Measurements from ENCODE around the gene TMEM175. TPM values are rescaled to one million over a fixed set of nuclear protein-coding genes. Genes with fewer than 3 reads are reported as not detected.

The TMEM175 gene
- total RNA-seq, 2 experiments from 2014 or later: 51.3 to 57.7 TPM

DNA sequence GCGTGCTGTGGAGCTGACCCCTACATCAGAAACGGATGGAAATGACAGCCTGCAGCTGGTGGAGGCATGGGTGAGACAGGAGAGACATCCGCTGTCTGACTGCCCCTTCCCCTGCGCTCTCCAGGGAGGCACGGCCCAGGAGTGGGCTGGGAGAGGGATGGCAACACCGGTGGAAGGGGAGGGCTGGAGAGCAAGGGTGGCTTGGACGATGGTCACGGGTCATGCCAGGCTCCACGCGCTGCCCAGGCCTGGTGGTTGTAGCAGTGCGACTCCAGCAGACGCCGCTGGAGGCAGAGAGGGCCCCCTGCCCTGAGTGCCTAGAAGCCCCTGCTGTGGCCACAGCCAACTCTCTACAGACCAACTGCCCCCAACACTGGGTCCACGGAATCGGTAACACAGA, 48.0 kb upstream of the TMEM175 start:
- Histone ChIP-seq H3K27ac (ENCODE audit: low read depth in 1 of 2, low read length in 2 of 2) (no peak overlapping the region), H3K27me3 (ENCODE audit: control insufficient read depth in 1 of 2, insufficient read depth in 2 of 2, low read length in 2 of 2) (no peaks in the 10 kb centered on the region), H3K9me3 (ENCODE audit: control insufficient read depth in 1 of 2, insufficient read depth in 1 of 2, low read length in 2 of 2) (peaks cover 0 to 20% of the 10 kb centered on the region in 2 experiments), H3K4me1 (ENCODE audit: insufficient read depth, low read length) (peaks cover 10% of the 10 kb centered on the region), H3K36me3 (ENCODE audit: insufficient read depth, low read length) (peaks cover 57% of the 10 kb centered on the region), H3K4me3 (ENCODE audit: low read length) (no peak overlapping the region)
- H3K4me3 Mint-ChIP-seq: no peak overlapping the region
- H3K9me3 Mint-ChIP-seq: no peaks in the 10 kb centered on the region
- peaks cover 48% of the 10 kb centered on the region for H3K36me3 Mint-ChIP-seq (ENCODE audit: low read depth)
- no peak for ATAC-seq (ENCODE audit: poor library complexity)
- H3K4me1 Mint-ChIP-seq (ENCODE audit: low read depth): peaks cover 13% of the 10 kb centered on the region
- DNase-seq: no peak
- TF ChIP-seq, protein P1, sequence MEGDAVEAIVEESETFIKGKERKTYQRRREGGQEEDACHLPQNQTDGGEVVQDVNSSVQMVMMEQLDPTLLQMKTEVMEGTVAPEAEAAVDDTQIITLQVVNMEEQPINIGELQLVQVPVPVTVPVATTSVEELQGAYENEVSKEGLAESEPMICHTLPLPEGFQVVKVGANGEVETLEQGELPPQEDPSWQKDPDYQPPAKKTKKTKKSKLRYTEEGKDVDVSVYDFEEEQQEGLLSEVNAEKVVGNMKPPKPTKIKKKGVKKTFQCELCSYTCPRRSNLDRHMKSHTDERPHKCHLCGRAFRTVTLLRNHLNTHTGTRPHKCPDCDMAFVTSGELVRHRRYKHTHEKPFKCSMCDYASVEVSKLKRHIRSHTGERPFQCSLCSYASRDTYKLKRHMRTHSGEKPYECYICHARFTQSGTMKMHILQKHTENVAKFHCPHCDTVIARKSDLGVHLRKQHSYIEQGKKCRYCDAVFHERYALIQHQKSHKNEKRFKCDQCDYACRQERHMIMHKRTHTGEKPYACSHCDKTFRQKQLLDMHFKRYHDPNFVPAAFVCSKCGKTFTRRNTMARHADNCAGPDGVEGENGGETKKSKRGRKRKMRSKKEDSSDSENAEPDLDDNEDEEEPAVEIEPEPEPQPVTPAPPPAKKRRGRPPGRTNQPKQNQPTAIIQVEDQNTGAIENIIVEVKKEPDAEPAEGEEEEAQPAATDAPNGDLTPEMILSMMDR (IDR thresholded peaks at IDR 0.05): no peak
- H3K27me3 Mint-ChIP-seq: no peaks in the 10 kb centered on the region
- H3K27ac Mint-ChIP-seq: no peak overlapping the region
- CTCF ChIA-PET: no interaction called here
- intact Hi-C loops (cut with DNase I, micrococcal nuclease): no loop called here
- POLR2A ChIA-PET: no interaction called here

DNA sequence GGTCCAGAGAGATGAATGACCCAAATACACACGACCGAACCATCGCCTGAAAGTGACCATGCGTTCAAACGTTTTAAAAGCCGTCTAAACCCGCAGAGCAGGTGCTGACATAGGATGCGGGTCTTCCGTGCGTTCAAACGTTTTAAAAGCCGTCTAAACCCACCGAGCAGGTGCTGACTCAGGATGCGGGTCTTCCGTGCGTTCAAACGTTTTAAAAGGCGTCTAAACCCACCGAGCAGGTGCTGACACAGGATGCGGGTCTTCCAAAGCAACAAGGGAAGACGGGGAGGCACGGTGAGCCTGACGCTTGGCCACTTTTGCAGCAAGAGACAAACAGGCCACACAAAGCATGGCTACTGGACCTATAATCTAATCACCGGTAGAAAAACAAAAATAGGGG, 47.4 kb upstream of the TMEM175 start:
- H3K27ac ChIP-seq (ENCODE audit: low read depth in 1 of 2, low read length in 2 of 2): no peak overlapping the region
- Mint-ChIP-seq H3K36me3 (ENCODE audit: low read depth) (peaks cover 44% of the 10 kb centered on the region), H3K4me3 (no peak overlapping the region), H3K9me3 (no peaks in the 10 kb centered on the region), H3K27me3 (no peaks in the 10 kb centered on the region), H3K27ac (no peak overlapping the region), H3K4me1 (ENCODE audit: low read depth) (peaks cover 7% of the 10 kb centered on the region)
- POLR2A ChIA-PET: no interaction called here
- H3K4me3 ChIP-seq (ENCODE audit: low read length): no peak overlapping the region
- peaks cover 0 to 20% of the 10 kb centered on the region in 2 experiments for H3K9me3 ChIP-seq (ENCODE audit: control insufficient read depth in 1 of 2, insufficient read depth in 1 of 2, low read length in 2 of 2)
- CTCF ChIA-PET: no interaction called here
- intact Hi-C loops (cut with DNase I, micrococcal nuclease): no loop called here
- TF ChIP-seq, protein P1 (IDR thresholded peaks at IDR 0.05): no peak
- peaks cover 63% of the 10 kb centered on the region for H3K36me3 ChIP-seq (ENCODE audit: insufficient read depth, low read length)
- H3K27me3 ChIP-seq (ENCODE audit: control insufficient read depth in 1 of 2, insufficient read depth in 2 of 2, low read length in 2 of 2): no peaks in the 10 kb centered on the region
- peaks cover 4% of the 10 kb centered on the region for H3K4me1 ChIP-seq (ENCODE audit: insufficient read depth, low read length)
- DNase-seq: no peak
- no peak for ATAC-seq (ENCODE audit: poor library complexity)

DNA sequence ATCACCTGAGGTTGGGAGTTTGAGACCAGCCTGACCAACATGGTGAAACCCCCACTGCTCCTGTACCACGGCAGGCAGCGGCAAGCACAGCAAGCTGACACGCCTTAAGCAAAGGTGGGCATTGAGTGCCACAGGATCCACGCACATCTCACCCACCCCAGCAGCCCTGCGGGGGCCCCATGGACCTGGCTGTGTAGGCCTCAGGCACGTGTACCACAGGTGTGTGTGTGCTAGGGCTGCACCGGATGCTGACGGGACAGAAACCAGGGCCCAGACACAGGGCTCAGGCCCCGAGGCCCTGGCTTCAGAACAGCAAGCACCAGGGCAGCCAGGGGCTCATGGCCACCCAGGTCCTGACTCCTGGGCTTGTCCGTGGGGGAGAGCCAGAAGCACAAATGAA, 46.9 kb upstream of the TMEM175 start:
- DNase-seq: no peak
- no peaks in the 10 kb centered on the region for H3K27me3 Mint-ChIP-seq
- POLR2A ChIA-PET: no interaction called here
- H3K4me1 Mint-ChIP-seq (ENCODE audit: low read depth): peaks cover 3% of the 10 kb centered on the region
- Histone ChIP-seq H3K27ac (ENCODE audit: low read depth in 1 of 2, low read length in 2 of 2) (no peak overlapping the region), H3K27me3 (ENCODE audit: control insufficient read depth in 1 of 2, insufficient read depth in 2 of 2, low read length in 2 of 2) (no peaks in the 10 kb centered on the region), H3K9me3 (ENCODE audit: control insufficient read depth in 1 of 2, insufficient read depth in 1 of 2, low read length in 2 of 2) (peaks cover 0 to 20% of the 10 kb centered on the region in 2 experiments), H3K4me1 (ENCODE audit: insufficient read depth, low read length) (no peaks in the 10 kb centered on the region), H3K4me3 (ENCODE audit: low read length) (no peak overlapping the region), H3K36me3 (ENCODE audit: insufficient read depth, low read length) (peaks cover 68% of the 10 kb centered on the region)
- no peak for ATAC-seq (ENCODE audit: poor library complexity)
- no peak overlapping the region for H3K27ac Mint-ChIP-seq
- CTCF ChIA-PET: no interaction called here
- H3K9me3 Mint-ChIP-seq: no peaks in the 10 kb centered on the region
- intact Hi-C loops (cut with DNase I, micrococcal nuclease): no loop called here
- TF ChIP-seq, protein P1 (IDR thresholded peaks at IDR 0.05): no peak
- H3K4me3 Mint-ChIP-seq: no peak overlapping the region
- peaks cover 42% of the 10 kb centered on the region for H3K36me3 Mint-ChIP-seq (ENCODE audit: low read depth)

Measured in CD4-positive, alpha-beta T cell (primary cell).